NCI-H2171 (cell line): ENCODE results near the gene LIG1.
"Not testable (repeated sequence)": the region's sequence is repeated elsewhere in the genome, so short reads cannot be mapped to it uniquely, and the experiment has no call there.

ENCODE experiments used
- DNase-seq: peaks from one replicate; lab custom pipeline; 2025; lab: John Stamatoyannopoulos, UW

The LIG1 gene

GRCh38 chr19:48070177-48070769, 99.9 kb downstream of the LIG1 start:
- not testable (repeated sequence) for DNase-seq

- DNase-seq = no peak
These were observed 100.7 kb downstream of the LIG1 start for GRCh38 chr19:48069435-48069834.
